ENCODE data around the gene USF3.

USF3 gene

DNA sequence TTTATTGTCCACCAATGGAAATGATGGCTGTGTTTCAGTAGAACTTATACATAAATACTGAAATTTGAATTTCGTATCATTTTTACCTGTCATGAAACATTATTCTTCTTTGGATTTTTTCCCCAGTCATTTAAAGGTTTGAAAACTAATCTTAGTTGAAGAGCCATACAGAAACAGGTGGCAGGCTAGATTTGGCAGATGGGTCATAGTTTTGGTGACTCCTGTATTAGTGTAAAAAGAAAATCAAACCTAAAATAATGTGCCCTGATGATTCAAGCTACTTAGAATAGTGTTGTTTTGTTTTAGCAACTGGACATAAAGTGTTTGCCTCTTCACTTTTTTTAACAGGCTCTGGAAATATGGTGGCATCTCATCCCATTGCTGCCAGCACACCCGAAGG lies 95.2 kb downstream of the USF3 start:
- TF ChIP-seq, protein P1, sequence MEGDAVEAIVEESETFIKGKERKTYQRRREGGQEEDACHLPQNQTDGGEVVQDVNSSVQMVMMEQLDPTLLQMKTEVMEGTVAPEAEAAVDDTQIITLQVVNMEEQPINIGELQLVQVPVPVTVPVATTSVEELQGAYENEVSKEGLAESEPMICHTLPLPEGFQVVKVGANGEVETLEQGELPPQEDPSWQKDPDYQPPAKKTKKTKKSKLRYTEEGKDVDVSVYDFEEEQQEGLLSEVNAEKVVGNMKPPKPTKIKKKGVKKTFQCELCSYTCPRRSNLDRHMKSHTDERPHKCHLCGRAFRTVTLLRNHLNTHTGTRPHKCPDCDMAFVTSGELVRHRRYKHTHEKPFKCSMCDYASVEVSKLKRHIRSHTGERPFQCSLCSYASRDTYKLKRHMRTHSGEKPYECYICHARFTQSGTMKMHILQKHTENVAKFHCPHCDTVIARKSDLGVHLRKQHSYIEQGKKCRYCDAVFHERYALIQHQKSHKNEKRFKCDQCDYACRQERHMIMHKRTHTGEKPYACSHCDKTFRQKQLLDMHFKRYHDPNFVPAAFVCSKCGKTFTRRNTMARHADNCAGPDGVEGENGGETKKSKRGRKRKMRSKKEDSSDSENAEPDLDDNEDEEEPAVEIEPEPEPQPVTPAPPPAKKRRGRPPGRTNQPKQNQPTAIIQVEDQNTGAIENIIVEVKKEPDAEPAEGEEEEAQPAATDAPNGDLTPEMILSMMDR (IDR thresholded peaks at IDR 0.05; ENCODE audit: low read depth, low read length), result no peak
- no peak for DNase-seq (ENCODE audit: extremely low read depth, low read depth)

DNA sequence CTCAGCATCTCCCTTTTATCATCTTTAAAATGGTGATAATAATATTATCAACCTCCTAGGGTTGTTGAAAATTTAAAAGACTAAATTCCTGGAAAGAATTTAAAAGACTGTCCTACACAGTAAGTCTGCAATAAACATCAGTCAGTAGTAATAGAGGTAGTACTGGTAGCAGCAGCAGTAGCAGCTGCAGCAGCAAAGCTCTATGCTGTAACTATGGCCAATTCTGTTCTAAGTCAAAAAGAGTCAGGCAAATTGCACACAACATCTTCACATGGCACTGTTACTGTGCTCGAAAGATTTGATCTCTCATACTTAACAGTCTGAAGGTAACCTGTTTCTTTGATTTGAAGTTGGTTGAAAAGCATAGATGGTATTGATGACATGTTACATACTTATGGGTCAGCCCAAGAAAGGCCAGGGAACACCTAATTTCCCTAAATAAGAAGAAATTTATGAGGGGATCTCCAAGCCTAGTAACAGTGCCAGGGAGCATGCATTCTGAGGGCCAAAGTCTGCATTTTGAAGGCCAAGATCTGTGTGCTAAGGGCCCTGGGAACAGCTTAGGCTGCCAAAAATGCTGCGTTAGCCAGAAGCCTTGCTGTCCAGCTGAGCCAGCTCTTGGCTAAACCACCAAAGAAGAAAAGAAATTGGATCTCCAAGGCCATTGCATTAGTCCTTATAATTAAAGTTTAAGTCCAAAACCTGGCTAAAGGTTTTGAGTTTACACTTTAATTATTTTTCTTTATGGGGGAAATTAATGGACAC lies 95.8 kb downstream of the USF3 start:
- no peak for DNase-seq (ENCODE audit: extremely low read depth, low read depth)
- TF ChIP-seq, protein P1 (IDR thresholded peaks at IDR 0.05; ENCODE audit: low read depth, low read length), result no peak
